Activated T-cell treated with anti-CD3 and anti-CD28 coated beads for 1 hour (primary cell): ENCODE results near the gene ZNF420.
A peak's percentile ranks its signal among the peaks of the same experiment; 100 is the strongest.
"Not testable (repeated sequence)": the region's sequence is repeated elsewhere in the genome, so short reads cannot be mapped to it uniquely, and the experiment has no call there.

ENCODE experiments used
- DNase-seq: peaks from one replicate; pipeline ENCODE4 v3.0.0-alpha.2; 2020; ENCODE audit warnings: low read depth

The ZNF420 gene

DNA sequence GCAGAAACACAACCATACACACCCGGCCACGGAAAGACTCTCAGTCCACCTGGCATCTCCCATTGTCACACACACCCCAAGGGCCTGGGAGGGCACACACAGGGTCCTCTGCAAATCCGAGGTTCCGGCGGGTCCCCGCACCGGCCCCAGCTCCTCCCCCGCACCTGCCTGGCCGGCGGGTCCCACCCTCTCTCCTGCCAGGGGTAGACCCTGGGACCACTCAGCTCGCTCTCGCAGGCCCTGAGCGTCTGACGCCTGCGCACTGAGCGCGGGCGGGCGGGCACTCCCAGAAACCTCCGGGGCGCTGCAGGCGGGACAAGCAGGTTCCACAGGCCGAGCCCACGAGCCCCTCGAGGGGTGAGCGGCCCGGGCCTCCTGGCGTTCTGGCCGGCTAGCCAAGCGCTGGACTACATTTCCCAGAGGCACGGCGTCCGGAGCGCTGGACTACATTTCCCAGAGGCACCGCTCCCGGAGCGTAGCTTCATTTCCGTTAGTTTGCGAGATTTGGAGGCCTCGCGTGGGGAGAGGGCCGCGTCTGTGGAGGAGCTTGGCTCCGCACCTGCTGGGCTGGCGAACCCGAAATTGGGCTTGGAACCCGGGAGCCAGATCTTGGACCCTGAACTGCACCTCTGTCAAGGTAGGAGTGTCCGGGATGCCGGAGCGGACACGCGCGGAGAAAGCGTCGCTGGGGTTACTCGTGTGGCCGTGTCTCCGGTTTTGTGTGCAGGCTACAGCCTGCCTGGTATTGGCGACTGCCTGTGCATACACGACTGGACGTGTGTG is at the start of gene ZNF420:
Gene ZNF420, plus strand, starts transcription at position 500 of the 783 bp plus-strand sequence. CDS start 10,686 bp downstream, outside the sequence.
- DNase-seq, result peak; percentile 71

DNA sequence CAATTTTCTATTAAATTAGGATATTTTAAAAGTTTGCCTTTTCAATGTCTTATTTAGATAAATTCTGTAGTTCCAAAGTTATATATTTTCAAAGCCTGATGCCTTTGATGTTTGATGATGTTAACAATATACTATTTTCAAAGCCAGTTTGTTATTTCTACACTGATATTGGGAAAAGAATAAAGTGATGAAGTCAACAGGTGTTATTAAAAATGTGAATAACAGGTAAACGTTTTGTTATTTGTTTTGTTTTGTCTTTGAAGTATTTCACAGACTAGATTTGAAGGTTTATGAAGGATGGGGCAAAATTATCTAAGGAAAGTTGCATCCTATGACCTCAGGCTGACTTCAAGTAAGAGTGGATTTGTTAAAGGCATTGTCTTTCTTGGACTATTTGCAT is 33.1 kb upstream of the ZNF420 start:
- no peak for DNase-seq

DNA sequence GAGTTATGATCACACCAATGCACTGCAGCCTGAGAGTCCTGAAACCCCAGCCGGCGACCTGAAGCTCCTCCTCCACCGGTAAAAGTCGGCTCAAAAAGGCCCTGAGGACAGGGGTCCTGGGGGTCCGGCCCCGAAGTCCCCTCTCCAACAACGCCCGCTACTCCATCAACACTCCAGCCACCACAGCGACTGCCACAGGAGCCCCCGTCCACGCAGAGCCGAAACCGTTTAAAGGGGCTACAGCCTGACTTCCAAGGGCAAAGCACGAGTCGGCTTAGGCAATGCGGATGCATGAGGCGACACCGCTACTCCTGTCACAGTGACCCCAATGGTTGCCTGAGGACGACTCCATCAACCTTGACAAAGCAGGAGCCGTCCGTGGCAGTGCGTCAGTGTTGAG is 22.9 kb upstream of the ZNF420 start:
- no peak for DNase-seq

DNA sequence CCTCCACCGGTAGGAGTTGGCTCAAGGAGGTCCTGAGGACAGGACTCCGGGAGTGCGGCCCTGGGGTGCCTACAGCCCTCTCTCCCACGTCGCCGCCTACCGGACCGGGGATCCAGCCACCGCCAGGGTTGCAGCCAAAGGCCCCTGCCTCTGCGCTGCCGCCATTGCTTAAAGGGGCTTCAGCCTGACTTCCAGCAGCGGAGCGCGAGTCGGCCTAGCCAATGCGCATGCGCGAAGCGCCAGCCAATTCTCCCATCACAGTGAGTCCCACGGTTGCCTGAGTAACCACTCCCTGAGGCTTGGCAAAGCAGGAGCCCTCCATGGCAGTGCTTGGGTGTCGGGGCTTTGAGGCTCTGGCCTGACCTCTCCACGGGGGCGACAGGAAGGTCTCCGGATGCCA is 21.5 kb upstream of the ZNF420 start:
- DNase-seq, result no peak

DNA sequence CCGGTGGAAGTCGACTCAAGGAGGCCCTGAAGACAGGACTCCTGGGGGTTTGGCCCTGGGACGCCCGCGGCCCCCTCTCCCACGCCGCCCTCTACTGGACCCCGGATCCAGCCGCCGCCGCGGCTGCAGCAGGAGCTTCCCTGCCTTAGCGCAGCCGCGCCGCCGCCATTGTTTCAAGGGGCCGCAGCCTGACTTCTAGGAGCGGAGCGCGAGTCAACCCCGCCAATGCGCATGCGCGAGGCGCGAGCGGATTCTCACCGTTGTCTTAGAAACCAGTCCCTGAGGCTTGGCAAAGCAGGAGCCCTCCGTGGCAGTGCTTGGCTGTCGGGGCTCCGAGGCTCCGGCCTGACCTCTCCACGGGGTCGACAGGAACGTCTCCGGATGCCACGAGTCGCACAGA is 19.1 kb upstream of the ZNF420 start:
- DNase-seq, result no peak

DNA sequence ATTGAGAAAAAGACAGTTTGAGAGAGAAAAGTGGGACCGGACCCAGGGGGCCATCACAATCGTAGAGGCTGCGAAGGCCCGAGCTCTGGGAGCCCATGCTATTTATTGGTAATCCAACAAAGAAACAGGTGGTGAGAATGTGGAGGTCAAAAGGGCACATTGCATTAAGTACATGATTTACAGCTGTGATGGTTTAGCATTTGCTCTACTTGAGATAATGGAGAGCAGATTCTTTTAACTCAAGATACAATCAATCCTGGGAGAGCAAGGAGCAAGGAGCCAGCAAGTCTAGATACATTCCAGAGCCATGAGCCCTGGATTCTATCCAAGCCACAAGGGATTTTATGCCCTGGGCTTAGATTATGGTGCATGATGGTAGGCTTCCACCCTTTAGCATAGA is 13.3 kb upstream of the ZNF420 start:
- not testable (repeated sequence) for DNase-seq

DNA sequence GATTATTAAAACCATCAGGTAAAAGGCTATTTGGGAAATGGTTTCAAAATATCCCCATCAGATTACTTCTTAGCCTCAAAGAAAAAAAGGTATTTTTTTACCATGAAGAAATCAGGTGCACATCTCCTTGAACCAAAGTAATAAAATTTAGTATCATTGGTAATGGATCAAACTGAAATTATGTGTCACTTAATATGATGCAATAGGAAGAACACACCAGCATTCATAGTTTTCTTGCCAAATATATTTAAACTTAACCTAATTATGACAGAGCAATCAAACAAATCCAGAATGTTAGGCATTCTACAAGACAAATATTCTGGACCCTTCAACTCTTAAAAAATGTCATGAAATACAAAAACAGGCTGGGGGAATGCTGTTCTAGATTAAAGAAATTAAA is 4.1 kb upstream of the ZNF420 start:
- DNase-seq, result no peak

DNA sequence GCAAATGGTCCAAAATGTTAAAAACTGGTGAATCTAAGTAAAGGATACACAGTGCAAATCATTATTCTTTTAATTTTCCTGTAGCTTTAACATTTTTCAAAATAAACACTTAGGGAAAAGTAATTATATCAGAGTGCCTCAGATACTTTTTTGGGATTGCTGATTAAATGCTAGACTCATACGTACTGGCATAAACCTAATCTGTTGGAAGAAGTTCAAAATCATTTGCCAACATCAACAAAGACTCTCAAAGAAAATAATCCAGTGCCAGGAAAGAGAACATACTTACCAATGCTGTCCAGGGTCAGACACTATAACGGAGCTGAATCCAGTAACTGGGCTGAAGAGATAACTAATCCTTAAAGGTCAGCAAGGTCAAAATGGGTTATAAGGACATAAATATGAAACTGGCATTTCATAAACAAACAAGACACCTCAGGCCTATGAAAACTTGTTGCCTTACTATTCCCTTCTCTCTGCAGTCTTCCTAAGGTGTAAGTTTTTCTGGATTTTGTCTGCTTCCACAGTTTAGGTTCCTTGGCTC is 3.3 kb upstream of the ZNF420 start:
- no peak for DNase-seq

DNA sequence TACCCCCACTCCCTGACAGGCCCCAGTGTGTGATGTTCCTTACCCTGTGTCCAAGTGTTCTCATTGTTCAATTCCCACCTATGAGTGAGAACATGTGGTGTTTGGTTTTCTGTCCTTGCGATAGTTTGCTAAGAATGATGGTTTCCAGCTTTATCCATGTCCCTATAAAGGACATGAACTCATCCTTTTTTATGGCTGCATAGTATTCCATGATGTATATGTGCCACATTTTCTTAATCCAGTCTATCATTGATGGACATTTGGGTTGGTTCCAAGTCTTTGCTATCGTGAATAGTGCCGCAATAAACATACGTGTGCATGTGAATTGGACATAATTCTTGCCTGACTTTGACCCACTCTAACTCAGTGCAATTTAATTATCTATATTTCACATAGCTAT is 1.7 kb upstream of the ZNF420 start:
- DNase-seq, result not testable (repeated sequence)

DNA sequence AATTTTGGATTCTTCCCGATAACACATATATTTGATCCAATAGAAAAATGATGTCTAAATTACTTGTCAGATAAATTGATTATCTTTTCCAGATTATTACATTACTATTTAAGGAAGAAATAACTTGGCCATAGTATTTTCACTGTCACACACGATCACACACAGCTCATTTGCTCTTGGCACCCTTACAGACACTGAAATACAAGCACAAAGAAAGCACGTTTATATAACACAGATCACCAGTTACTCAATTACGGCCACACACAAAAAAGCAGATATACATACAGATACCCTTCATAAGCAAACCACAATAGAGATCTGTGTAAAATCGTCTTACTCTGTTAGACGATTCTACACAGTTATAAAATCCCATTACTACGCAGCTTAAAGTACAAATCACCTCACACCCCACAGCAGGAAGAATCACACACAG is 716 bp upstream of the ZNF420 start:
- DNase-seq, result no peak

DNA sequence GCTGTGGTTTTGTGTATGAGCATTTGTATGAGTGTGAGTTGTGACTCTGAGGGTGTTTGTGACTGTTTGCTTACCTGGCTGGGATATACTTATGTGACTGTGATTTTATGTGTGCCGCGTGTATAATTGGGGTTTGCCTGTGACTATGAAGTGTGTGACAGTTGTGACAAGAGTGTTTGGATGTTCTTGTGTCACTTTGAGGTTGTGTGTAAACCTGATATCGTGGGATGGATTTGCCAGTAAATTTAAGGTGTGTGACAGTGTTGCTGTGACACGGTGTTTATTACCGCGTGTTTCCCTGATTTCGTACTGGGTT is 442 bp downstream of the ZNF420 start:
- no peak for DNase-seq

DNA sequence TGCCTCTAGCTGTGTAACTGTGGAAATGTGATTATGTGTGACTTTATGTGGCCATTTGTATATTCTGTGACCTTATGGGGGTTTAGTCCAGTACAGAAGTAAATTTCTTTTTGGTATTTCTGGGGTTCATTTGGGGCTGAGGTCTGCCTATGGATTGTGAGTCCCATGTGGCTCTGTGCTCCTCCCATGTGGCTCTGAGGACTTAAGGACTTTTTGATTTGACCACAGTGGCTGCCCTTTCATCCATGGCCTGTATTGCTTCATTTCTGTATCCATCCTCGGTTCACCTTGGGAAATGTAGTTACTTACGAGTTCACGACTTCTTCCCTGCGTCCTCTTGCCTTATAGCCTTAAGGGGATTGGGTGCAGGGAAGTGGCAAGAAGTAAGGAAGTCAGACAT is 1.0 kb downstream of the ZNF420 start:
- DNase-seq, result no peak

DNA sequence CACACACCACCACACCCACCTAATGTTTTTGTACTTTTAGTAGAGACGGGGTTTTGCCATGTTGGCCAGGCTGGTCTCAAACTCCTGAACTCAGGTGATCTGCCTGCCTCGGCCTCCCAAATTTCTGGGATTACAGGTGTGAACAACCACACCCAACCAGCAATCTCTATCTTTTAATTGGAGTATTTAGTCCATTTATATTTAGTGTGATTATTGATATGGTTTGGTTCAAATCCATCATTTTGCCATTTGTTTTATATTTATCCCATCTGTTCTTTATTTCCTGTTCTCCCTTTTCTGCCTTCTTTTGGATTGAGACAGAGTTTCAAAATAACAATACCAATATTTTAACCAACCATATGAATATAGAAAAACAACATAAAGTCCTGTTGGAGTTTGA is 4.1 kb downstream of the ZNF420 start:
- DNase-seq, result no peak

DNA sequence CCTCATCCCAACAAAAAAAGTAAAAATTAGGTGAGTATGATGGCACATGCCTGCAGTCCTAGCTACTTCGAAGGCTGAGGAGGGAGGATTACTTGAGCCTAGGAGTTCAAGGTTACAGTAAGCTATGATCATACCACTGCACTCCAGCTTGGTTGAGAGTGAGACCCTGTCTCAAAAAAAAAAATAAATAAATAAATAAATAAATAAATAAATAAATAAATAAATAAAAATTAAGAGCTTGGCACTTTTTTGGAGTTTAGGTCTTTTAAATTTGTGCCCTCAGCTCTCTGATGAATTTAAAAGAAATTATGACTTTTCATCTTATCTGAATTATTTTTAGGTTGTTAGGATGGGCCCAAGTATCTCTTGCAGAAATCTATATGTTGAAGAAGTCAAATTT is 8.9 kb downstream of the ZNF420 start:
- no peak for DNase-seq

DNA sequence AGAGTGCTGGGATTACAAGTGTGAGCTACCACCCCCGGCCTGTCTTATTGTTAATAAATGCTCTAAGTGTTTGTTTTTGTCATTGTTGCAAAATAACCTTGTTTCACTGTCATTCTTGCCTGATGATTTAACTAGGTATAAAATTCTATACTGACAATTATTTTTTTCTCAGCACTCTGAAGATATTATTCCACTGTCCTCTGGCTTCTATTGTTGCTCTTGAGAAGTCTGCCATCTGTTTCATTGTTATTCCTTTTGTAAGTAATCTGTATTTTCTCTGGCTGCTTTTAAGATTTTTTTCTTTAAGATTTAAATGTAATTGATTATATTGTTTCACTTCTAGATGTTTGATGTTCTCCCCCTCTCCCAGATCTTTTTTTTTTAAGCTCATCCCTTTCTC is 17.6 kb downstream of the ZNF420 start:
- DNase-seq, result no peak

DNA sequence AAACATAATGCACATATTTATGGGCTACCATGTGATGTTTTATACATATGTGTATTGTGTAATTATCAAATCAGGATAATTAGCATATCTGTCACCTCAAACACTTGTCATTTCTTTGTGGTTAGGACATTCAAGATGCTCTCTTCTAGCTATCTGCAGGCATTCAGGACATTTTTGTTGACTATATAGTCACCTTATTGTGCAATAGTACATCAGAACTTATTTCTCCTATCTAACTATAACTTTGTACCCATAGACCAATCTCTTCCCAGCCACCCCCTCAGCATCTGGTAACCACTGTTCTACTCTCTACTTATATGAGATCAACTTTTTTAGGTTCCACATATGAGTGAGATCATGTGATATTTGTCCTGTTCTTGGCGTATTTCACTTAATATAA is 20.3 kb downstream of the ZNF420 start:
- no peak for DNase-seq

DNA sequence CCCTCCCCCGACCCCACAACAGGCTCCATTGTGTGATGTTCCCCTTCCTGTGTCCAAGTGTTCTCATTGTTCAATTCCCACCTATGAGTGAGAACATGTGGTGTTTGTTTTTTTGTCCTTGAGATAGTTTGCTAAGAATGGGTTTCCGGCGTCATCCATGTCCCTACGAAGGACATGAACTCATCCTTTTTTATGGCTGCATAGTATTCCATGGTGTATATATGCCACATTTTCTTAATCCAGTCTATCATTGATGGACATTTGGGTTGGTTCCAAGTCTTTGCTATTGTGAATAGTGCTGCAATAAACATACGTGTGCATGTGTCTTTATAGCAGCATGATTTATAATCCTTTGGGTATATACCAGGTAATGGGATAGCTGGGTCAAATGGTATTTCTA is 25.9 kb downstream of the ZNF420 start:
- DNase-seq, result not testable (repeated sequence)

DNA sequence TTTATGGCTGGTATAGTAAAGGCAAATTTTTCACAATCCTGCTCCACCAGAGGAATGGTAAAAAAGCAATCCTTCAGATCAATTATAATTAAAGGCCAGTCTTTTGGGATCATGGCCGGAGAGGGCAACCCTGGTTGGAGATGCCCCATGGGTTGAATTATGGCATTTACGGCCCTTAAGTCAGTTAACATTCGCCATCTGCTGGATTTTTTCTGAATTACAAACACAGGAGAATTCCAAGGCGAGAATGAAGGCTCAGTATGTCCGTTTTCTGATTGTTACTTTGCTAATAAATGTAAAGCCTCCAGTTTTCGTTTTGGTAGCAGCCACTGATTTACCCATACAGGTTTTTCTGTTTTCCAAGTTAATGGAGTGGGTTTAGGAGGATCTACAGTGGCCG is 33.5 kb downstream of the ZNF420 start:
- DNase-seq, result not testable (repeated sequence)

DNA sequence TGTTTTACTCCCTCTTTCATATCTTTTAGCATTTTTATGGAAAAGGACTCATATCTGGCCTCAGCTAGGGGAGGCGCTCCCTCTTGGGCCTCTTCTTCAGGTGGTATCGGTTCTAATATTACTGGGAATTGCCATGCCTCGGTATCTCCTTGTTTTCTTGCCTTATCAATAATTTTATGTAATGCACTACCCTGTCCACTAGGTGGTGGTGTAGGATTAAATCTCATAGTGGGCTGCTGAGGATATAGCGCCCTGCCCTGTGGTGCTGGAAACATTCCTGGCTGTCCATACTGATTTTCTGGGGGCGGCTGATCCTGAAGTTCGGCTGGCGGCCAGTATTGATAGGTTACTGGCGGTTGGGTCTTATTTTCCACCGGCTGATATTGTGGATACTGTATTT is 35.8 kb downstream of the ZNF420 start:
- DNase-seq, result no peak

DNA sequence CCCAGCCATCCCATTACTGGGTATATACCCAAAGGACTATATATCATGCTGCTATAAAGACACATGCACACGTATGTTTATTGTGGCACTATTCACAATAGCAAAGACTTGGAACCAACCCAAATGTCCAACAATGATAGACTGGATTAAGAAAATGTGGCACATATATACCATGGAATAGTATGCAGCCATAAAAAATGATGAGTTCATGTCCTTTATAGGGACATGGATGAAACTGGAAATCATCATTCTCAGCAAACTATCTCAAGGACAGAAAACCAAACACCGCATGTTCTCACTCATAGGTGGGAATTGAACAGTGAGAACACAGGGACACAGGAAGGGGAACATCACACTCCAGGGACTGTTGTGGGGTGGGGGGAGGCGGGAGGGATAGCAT is 43.9 kb downstream of the ZNF420 start:
- DNase-seq, result not testable (repeated sequence)

DNA sequence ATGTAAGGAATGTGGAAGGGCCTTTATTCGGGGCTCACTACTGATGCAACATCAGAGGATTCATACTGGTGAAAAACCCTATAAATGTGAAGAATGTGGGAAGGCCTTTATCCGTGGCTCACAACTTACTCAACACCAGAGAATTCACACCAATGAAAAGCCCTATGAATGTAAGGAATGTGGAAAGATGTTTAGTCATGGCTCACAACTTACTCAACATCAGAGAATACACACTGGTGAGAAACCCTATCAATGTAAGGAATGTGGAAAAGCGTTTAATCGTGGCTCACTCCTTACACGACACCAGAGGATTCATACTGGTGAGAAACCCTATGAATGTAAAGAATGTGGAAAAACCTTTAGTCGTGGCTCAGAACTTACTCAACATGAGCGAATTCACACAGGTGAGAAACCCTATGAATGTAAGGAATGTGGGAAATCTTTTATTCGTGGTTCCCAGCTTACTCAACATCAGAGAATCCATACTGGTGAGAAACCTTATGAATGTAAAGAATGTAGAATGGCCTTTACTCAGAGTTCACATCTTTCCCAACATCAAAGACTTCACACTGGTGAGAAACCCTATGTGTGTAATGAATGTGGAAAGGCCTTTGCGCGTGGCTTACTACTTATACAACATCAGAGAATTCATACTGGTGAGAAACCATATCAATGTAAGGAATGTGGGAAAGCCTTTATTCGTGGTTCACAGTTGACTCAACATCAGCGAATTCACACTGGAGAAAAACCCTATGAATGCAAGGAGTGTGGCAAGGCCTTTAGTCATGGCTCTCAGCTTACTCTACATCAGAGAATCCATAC is 50.0 kb downstream of the ZNF420 start:
- no peak for DNase-seq

DNA sequence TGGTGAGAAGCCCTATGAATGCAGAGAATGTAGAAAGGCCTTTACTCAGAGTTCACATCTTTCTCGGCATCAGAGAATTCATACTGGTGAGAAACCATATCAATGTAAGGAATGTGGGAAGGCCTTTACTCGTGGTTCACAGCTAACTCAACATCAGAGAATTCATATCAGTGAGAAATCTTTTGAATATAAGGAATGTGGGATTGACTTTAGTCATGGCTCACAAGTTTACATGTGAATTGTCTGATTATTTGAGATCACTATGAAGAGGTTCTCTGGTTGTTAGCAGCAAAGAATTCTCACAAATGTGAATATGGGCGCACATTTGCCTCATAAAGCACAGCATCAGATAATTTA is 50.6 kb downstream of the ZNF420 start:
- DNase-seq, result no peak

DNA sequence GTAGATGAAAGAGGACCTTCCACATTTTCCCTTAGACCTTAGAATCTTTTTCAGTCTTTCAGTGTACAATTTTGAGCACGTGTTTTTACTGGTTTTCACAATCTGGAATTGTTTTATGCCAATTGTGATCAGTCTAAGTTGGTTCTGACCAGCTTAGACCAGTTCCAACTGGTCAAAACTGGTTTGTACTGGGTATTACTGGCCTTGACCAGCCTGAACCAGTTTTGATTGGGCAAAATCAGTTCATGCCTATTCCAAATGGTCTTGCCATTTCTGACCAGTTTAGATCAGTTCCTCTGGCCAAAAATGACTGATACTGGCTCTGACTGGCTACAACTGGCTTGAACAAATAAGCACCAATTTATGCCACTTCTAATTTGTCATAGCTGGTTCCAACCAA is 57.9 kb downstream of the ZNF420 start:
- no peak for DNase-seq
